Fibroblast of mammary gland (primary cell): Measurements from ENCODE around the gene RFPL3.

Experiments used
- DNase-seq: peaks from one replicate; pipeline ENCODE4 v3.0.0-alpha.2; 2010; ENCODE audit warnings: low read depth
- H3K4me3 ChIP-seq: 2 replicates; pipeline ENCODE4 v1.5.1; 2011; ENCODE audit warnings: low read depth, mild to moderate bottlenecking, low read length, moderate library complexity; ENCODE audit not compliant: control insufficient read depth
- TF ChIP-seq, protein P1 (sequence below): conservative IDR thresholded peaks from 2 replicates; pipeline ENCODE4 v1.5.1; 2011; ENCODE audit warnings: low read depth, low read length, inconsistent platforms; ENCODE audit not compliant: control insufficient read depth, insufficient read depth

Gene RFPL3

DNA sequence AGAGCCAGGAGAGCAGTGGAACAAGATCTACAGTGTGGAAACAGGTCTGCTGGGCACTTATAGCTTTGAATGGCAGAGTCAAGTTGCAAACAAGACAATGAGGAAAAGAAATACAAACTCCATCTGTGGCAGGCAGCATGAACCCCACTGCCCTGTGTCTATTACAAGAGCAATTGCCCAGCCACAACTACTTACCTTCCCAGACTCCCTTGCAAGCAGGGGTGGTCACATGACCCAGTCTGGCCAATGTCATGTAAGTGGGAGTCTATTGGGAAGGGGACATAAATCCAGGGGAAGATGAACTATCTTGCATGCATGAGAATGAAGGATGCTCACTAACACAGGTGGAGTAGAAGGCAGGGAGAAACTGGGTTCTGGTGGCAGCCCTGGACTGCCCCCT, 44.1 kb upstream of the RFPL3 start:
- TF ChIP-seq, protein P1, sequence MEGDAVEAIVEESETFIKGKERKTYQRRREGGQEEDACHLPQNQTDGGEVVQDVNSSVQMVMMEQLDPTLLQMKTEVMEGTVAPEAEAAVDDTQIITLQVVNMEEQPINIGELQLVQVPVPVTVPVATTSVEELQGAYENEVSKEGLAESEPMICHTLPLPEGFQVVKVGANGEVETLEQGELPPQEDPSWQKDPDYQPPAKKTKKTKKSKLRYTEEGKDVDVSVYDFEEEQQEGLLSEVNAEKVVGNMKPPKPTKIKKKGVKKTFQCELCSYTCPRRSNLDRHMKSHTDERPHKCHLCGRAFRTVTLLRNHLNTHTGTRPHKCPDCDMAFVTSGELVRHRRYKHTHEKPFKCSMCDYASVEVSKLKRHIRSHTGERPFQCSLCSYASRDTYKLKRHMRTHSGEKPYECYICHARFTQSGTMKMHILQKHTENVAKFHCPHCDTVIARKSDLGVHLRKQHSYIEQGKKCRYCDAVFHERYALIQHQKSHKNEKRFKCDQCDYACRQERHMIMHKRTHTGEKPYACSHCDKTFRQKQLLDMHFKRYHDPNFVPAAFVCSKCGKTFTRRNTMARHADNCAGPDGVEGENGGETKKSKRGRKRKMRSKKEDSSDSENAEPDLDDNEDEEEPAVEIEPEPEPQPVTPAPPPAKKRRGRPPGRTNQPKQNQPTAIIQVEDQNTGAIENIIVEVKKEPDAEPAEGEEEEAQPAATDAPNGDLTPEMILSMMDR, result no peak
- H3K4me3 ChIP-seq, result no peak overlapping the region
- no peak for DNase-seq

DNA sequence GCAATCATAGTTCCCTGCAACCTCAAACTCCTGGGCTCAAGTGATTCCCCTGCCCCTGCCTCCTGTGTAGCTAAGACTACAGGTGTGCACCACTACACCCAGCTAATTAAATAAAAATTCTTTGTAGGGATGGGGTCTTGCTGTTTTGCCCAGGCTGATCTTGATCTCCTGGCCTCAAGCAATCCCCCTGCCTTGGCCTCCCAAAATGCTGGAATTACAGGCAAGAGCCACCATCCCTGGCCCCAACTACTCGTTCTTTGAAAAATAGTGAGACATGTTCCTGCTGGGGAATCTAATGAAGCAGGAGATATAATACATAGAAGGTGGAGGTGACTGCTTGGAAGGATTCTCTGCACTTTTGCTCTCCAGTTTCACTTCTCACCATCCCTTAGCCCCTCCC, 40.1 kb upstream of the RFPL3 start:
- no peak overlapping the region for H3K4me3 ChIP-seq
- TF ChIP-seq, protein P1, result no peak
- DNase-seq, result no peak

DNA sequence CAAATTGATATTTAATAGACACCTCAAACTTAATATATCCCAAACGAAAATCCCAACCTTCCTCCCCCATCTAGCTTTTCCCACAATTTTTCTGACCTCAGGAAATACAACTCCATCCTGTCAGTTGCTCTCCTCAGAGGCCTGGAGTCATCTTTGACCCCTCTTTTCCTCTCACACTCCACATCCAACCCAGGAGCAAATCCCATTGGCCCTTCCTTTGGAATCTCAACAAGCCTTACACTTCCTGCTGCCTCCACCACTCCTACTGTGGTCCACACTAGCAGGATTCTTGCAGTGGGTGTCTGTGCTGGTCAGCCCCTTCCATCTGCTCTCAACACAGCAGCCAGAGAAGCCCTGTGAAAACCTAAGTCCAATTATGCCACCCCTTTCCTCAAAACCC, 39.3 kb upstream of the RFPL3 start:
- no peak for DNase-seq
- no peak overlapping the region for H3K4me3 ChIP-seq
- TF ChIP-seq, protein P1, result no peak

DNA sequence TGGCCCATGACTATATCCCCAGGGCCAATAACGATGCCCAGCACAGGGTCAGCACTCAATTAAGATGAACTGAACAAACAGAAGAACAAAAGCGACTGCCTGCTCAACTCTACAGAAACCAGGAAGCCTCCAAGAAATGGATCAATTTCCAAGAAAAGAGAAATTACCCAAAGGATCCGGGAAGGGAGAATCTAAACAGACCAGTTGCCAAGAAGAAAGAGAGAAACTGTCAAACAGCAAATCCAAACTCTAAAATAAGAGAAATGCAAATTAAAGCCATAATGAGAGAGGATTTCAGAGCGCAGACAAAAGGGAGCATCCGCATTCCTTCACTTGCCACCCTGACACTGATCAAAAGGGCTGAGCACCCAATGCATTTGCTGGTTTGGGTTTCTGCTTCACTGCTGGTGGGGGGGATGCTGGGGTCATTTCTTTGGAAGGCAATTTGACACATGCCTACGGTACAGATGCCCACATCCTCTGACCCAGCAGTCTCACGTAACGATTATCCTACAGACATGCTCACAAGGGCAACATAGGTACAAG, 37.7 kb upstream of the RFPL3 start:
- H3K4me3 ChIP-seq, result no peak overlapping the region
- DNase-seq, result no peak
- TF ChIP-seq, protein P1, result no peak

DNA sequence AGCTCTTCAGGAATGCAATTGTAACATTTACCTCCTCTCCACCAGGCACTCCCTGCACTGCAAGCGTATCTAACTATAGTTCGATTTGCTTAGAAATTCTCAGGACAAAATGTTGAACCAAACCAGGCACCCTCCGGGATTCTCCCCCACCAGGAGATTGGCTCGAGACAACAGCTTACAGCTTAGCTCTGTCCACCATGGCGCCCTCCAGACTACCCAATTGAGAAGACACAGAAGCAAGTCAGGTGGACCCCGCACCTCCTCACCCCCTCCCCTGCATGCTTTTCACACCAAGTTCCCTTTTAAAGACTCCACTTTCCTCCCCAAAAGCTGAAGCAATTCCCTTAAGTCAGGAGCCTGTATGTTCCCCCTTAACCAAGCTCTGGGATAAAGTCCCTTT, 34.7 kb upstream of the RFPL3 start:
- H3K4me3 ChIP-seq, result no peak overlapping the region
- TF ChIP-seq, protein P1, result no peak
- no peak for DNase-seq

DNA sequence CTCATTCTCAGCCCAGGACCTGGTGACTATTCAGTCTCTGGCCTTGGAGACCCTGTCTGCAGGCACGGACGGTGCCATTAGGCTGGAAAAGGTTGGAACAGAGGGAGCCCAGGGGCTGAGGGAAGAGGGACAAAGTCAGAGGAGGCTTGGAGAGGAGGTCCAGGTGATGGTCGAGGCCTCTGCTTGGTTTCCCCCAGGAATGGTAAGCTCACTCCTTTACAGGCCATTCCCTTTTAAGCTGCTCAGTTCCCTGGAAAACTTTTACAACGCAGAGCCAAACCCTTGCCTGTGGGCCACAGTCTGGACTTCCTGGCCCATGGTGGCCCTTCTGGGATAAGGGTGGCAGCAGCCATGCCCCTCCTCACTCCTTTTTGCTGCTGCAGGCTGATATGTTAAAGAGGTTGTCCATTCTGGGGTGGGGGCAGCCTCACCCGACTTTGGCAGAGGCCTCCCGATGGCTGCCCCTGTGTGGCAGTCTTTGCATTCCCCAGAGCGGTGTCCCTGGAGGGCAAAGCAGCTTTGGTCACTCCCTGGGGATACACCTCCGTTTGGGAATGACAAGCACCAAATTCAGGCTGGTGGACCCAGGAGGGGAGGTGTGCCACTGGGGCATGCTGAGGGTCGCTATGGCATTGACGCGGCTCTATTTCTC, 34.0 kb upstream of the RFPL3 start:
- TF ChIP-seq, protein P1, result no peak
- no peak overlapping the region for H3K4me3 ChIP-seq
- DNase-seq, result no peak
